B cell (primary cell): ENCODE results near the gene XRCC1. TPM values are rescaled to one million over a fixed set of nuclear protein-coding genes. Genes with fewer than 3 reads are reported as not detected.

Experiments used
- ATAC-seq: fragments of 200-7000 bp; cut with Tn5 transposase; one replicate; pipeline ENCODE4 v1.10.0; 2021; ENCODE audit warnings: low read depth, mild to moderate bottlenecking, moderate number of reproducible peaks, moderate library complexity
- CTCF ChIA-PET: fragments of 350-600 bp; sonication (Branson Sonifier 250); formaldehyde crosslinking; loops from one replicate; lab custom pipeline; 2021; ENCODE audit warnings: antibody characterized with exemption, inconsistent platforms; lab: Charles Lee
- POLR2A ChIA-PET: fragments of 350-600 bp; sonication (Branson Sonifier 250); formaldehyde crosslinking; loops from one replicate; lab custom pipeline; 2021; ENCODE audit warnings: antibody characterized with exemption; lab: Charles Lee
- DNase-seq: peaks from one replicate; pipeline ENCODE4 v3.0.0; 2013
- H2AFZ ChIP-seq: 2 replicates; pipeline ENCODE4 v1.6.1; 2012; ENCODE audit warnings: mild to moderate bottlenecking, low read depth, low read length; ENCODE audit not compliant: insufficient read depth, poor library complexity, severe bottlenecking
- H3K27ac ChIP-seq, 2 donors: 1 replicate in 1 of 2; 2 replicates in 1 of 2; pipeline ENCODE4 v1.5.1; 2012 to 2013; ENCODE audit warnings: low read length in 2 of 2, mild to moderate bottlenecking in 2 of 2, moderate library complexity in 1 of 2
- H3K27me3 ChIP-seq, 4 experiments: fragments of 200-600 bp in 1 of 4; sonication (generic) in 1 of 4; replicated peaks in 1 of 4; 1 replicate in 2 of 4; 2 replicates in 2 of 4; pipeline versions ENCODE4 v1.6.1 to v1.7.0; 2013 to 2016; ENCODE audit warnings: low read length in 3 of 4, mild to moderate bottlenecking in 2 of 4, mixed read lengths in 1 of 4, moderate library complexity in 1 of 4; ENCODE audit not compliant: insufficient read depth in 4 of 4, control insufficient read depth in 3 of 4; ENCODE audit errors: control extremely low read depth in 1 of 4
- H3K36me3 ChIP-seq, 2 experiments: replicated peaks in 1 of 2; 1 replicate in 1 of 2; 2 replicates in 1 of 2; pipeline versions ENCODE4 v1.6.1 to v1.7.1; 2013; ENCODE audit warnings: low read length in 1 of 2; ENCODE audit not compliant: insufficient read depth in 2 of 2, control insufficient read depth in 1 of 2; ENCODE audit errors: control extremely low read depth in 1 of 2, extremely low read depth in 1 of 2
- H3K4me1 ChIP-seq, 2 donors: fragments of 200-600 bp in 1 of 2; sonication (generic) in 1 of 2; 1 replicate in 1 of 2; 2 replicates in 1 of 2; pipeline versions ENCODE4 v1.5.1 to v1.6.1; 2013 to 2017; ENCODE audit warnings: low read length in 2 of 2; ENCODE audit not compliant: control insufficient read depth in 2 of 2, insufficient read depth in 2 of 2
- H3K4me2 ChIP-seq: replicated peaks from 2 replicates; pipeline ENCODE3; 2012; ENCODE audit warnings: mild to moderate bottlenecking, low read depth, low read length; ENCODE audit not compliant: poor library complexity, severe bottlenecking
- H3K4me3 ChIP-seq, 5 experiments: fragments of 200-600 bp in 1 of 5; sonication (generic) in 1 of 5; 1 replicate in 3 of 5; 2 replicates in 2 of 5; pipeline versions ENCODE4 v1.5.1 to v1.7.0; 2011 to 2016; ENCODE audit warnings: low read length in 4 of 5, mild to moderate bottlenecking in 4 of 5, low read depth in 2 of 5, control low read depth in 1 of 5, moderate library complexity in 1 of 5; ENCODE audit not compliant: insufficient read depth in 1 of 5; ENCODE audit errors: control extremely low read depth in 1 of 5, extremely low read depth in 1 of 5
- H3K79me2 ChIP-seq: fragments of 200-600 bp; sonication (generic); one replicate; pipeline ENCODE4 v1.6.0; 2016; ENCODE audit warnings: low read length; ENCODE audit not compliant: control insufficient read depth, insufficient read depth
- H3K9ac ChIP-seq: fragments of 200-600 bp; sonication (generic); 2 replicates; pipeline ENCODE4 v1.6.1; 2017; ENCODE audit warnings: mild to moderate bottlenecking, low read length, moderate library complexity
- H3K9me3 ChIP-seq, 3 donors: one replicate each; pipeline versions ENCODE4 v1.6.1 to v1.7.1; 2013; ENCODE audit warnings: low read length in 2 of 3; ENCODE audit not compliant: control insufficient read depth in 2 of 3, insufficient read depth in 1 of 3; ENCODE audit errors: control extremely low read depth in 1 of 3
- H4K20me1 ChIP-seq: 2 replicates; pipeline ENCODE4 v1.6.0; 2012; ENCODE audit warnings: mild to moderate bottlenecking, low read length; ENCODE audit not compliant: insufficient read depth, control insufficient read depth, poor library complexity, severe bottlenecking
- H3K27ac Mint-ChIP-seq: one replicate; pipeline ENCODE4 v1.8.0; 2021; ENCODE audit warnings: mixed read lengths
- H3K27me3 Mint-ChIP-seq: one replicate; pipeline ENCODE4 v1.8.0; 2021; ENCODE audit warnings: mixed read lengths
- H3K4me1 Mint-ChIP-seq: one replicate; pipeline ENCODE4 v1.8.0; 2021; ENCODE audit warnings: mixed read lengths
- H3K4me3 Mint-ChIP-seq: one replicate; pipeline ENCODE4 v1.8.0; 2021; ENCODE audit warnings: mixed read lengths
- H3K9me3 Mint-ChIP-seq: one replicate; pipeline ENCODE4 v1.8.0; 2022; ENCODE audit warnings: mixed read lengths; ENCODE audit not compliant: insufficient read depth
- CTCF ChIP-seq: fragments of 200-600 bp; IDR thresholded peaks from one replicate; pipeline ENCODE4 v1.8.0; 2022; ENCODE audit warnings: antibody characterized with exemption, mild to moderate bottlenecking
- EZH2 ChIP-seq: IDR thresholded peaks from 2 replicates; pipeline ENCODE4 v1.6.1; 2012; ENCODE audit warnings: borderline replicate concordance, low read depth, mild to moderate bottlenecking, moderate library complexity, low read length; ENCODE audit not compliant: insufficient read depth, poor library complexity, severe bottlenecking
- WGBS: methylation state at CpG from one replicate; pipeline ENCODE4 v1.1.5; 2013; ENCODE audit warnings: missing lambda C conversion rate; ENCODE audit not compliant: insufficient coverage; 5-methylcytosine and 5-hydroxymethylcytosine counted together
- intact Hi-C: fragments of 100-400 bp; cut with micrococcal nuclease; formaldehyde crosslinking; loops from one replicate; pipeline ENCODE4 v1.10.0; 2022
- polyA plus RNA-seq: library from polyadenylated mRNA; depleted of rRNA; stranded (reverse); fragments of >200 nt; gene quantifications from 2 replicates; pipeline ENCODE4 v1.2.3, GENCODE V29; 2012
- total RNA-seq, 2 donors: library from RNA; stranded (reverse); fragments of 120-200 nt in 1 of 2; gene quantifications; 1 replicate in 1 of 2; 2 replicates in 1 of 2; pipeline versions ENCODE4 v1.2.3 to v1.2.4, GENCODE V29; 2013 to 2022

The XRCC1 gene
- total and polyA plus RNA-seq, 2 donors (not counting 1 experiment from before 2014, with no cell fraction given): 34.6 to 38.2 TPM

- no peaks in the 10 kb centered on the region for H3K9me3 Mint-ChIP-seq
- peak overlapping the region; percentile 69 for H3K4me2 ChIP-seq
These were observed 14.6 kb downstream of the XRCC1 start for GRCh38 chr19:43560687-43561086.

More at GRCh38 chr19:43560687-43561086, 14.6 kb downstream of the XRCC1 start:
- H2AFZ ChIP-seq: no peak overlapping the region
- ATAC-seq (no peak), DNase-seq (no peak)
- peaks cover 53% of the 10 kb centered on the region for H3K4me1 Mint-ChIP-seq
- peak overlapping the region; percentile 30 to 92 for H3K27ac ChIP-seq
- H3K4me3 ChIP-seq: no peak overlapping the region
- peak overlapping the region; percentile 99 for H3K27ac Mint-ChIP-seq
- H3K27me3 Mint-ChIP-seq: no peaks in the 10 kb centered on the region
- no peaks in the 10 kb centered on the region for H3K27me3 ChIP-seq
- WGBS: 82% methylated on average over 5 of the region's 6 CpGs
- peaks cover 3 to 16% of the 10 kb centered on the region in 2 experiments for H3K36me3 ChIP-seq
- ChIA-PET CTCF (interaction anchor here (1.0 to 1.9 kb wide), 5 partner anchors 28 to 194 kb away, joined by 3 to 7 read pairs (median 4); partner anchors contain the start of genes IRGQ and SMG9), POLR2A (interaction anchor here (0.7 to 1.1 kb wide), 2 partner anchors 35 to 239 kb away, joined by 3 read pairs; partner anchors contain the start of genes IRGQ and ZNF576)
- H4K20me1 ChIP-seq: no peaks in the 10 kb centered on the region
- H3K9ac ChIP-seq: no peak overlapping the region
- H3K9me3 ChIP-seq: peaks cover 0 to 11% (median 0%) of the 10 kb centered on the region in 3 donors
- intact Hi-C loops: no loop called here
- H3K4me1 ChIP-seq: peaks cover 42 to 52% of the 10 kb centered on the region in 2 donors
- no peak for TF ChIP-seq CTCF
- no peak for TF ChIP-seq EZH2
- H3K79me2 ChIP-seq: peaks cover 33% of the 10 kb centered on the region
- peak overlapping the region; percentile 24 for H3K4me3 Mint-ChIP-seq
